ENCODE data around the gene VPS26B. TPM values are rescaled to one million over a fixed set of nuclear protein-coding genes. Genes with fewer than 3 reads are reported as not detected.

The VPS26B gene
- total RNA-seq, 1 donor from 2014 or later: 46.6 TPM

- Mint-ChIP-seq H3K27me3 (ENCODE audit: low read depth, unreplicated experiment) (peaks cover 19% of the 10 kb centered on the region), H3K4me1 (ENCODE audit: low read depth, unreplicated experiment) (no peaks in the 10 kb centered on the region), H3K27ac (ENCODE audit: unreplicated experiment) (no peak overlapping the region), H3K4me3 (ENCODE audit: unreplicated experiment) (no peak overlapping the region), H3K36me3 (ENCODE audit: low read depth, unreplicated experiment) (no peaks in the 10 kb centered on the region), H3K9me3 (ENCODE audit: unreplicated experiment) (peaks cover 2% of the 10 kb centered on the region)
- H3K36me3 ChIP-seq (ENCODE audit: insufficient read depth, low read length): no peaks in the 10 kb centered on the region
- H3K9ac ChIP-seq (ENCODE audit: low read length): no peak overlapping the region
- no peak for TF ChIP-seq CTCF (IDR thresholded peaks at IDR 0.05; ENCODE audit: insufficient read depth, low read depth, low read length)
- no peak for TF ChIP-seq EZH2 (IDR thresholded peaks at IDR 0.05; ENCODE audit: insufficient read depth, low read length)
- no peak overlapping the region for H3K27ac ChIP-seq (ENCODE audit: low read depth, low read length)
- peaks cover 2% of the 10 kb centered on the region for H3K27me3 ChIP-seq (ENCODE audit: insufficient read depth, low read length)
- no peaks in the 10 kb centered on the region for H3K4me1 ChIP-seq (ENCODE audit: insufficient read depth, low read length)
- H2AFZ ChIP-seq (ENCODE audit: low read depth, low read length): no peak overlapping the region
- FAIRE-seq (no peak), DNase-seq (ENCODE audit: low read depth) (no peak)
- H4K20me1 ChIP-seq (ENCODE audit: insufficient read depth, low read length): no peaks in the 10 kb centered on the region
- no peaks in the 10 kb centered on the region for H3K9me3 ChIP-seq (ENCODE audit: insufficient read depth, low read depth, low read length)
- no peak overlapping the region for H3K4me2 ChIP-seq (ENCODE audit: low read length)
- H3K4me3 ChIP-seq (ENCODE audit: insufficient read depth, low read depth, low read length): no peak overlapping the region
- no peaks in the 10 kb centered on the region for H3K79me2 ChIP-seq (ENCODE audit: insufficient read depth, low read length)
Observed at GRCh38 chr11:134290646-134291045, 66.2 kb downstream of the VPS26B start.

DNA sequence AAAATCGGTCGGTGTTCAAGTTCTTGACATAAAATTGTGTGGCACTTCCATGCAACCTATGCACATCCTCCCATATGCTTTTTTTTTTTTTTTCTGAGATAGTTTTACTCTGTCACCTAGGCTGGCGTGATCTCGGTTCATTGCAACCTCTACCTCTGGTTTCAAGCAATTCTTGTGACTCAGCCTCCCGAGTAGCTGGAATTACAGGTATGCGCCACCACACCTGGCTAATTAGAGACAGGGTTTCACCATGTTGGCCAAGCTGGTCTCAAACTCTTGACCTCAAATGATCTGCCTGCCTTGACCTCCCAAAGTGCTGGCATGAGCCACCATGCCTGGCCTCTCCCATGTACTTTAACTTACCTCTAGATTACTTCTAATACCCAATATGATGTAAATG, 66.7 kb downstream of the VPS26B start:
- Histone ChIP-seq H3K9ac (ENCODE audit: low read length) (no peak overlapping the region), H3K79me2 (ENCODE audit: insufficient read depth, low read length) (no peaks in the 10 kb centered on the region), H3K9me3 (ENCODE audit: insufficient read depth, low read depth, low read length) (no peaks in the 10 kb centered on the region), H3K4me1 (ENCODE audit: insufficient read depth, low read length) (no peaks in the 10 kb centered on the region), H3K4me3 (ENCODE audit: insufficient read depth, low read depth, low read length) (no peak overlapping the region), H4K20me1 (ENCODE audit: insufficient read depth, low read length) (no peaks in the 10 kb centered on the region), H3K36me3 (ENCODE audit: insufficient read depth, low read length) (no peaks in the 10 kb centered on the region), H3K27ac (ENCODE audit: low read depth, low read length) (no peak overlapping the region), H2AFZ (ENCODE audit: low read depth, low read length) (no peak overlapping the region), H3K4me2 (ENCODE audit: low read length) (no peak overlapping the region), H3K27me3 (ENCODE audit: insufficient read depth, low read length) (peaks cover 2% of the 10 kb centered on the region)
- no peak overlapping the region for H3K27ac Mint-ChIP-seq (ENCODE audit: unreplicated experiment)
- no peaks in the 10 kb centered on the region for H3K4me1 Mint-ChIP-seq (ENCODE audit: low read depth, unreplicated experiment)
- peaks cover 19% of the 10 kb centered on the region for H3K27me3 Mint-ChIP-seq (ENCODE audit: low read depth, unreplicated experiment)
- no peak for FAIRE-seq
- H3K9me3 Mint-ChIP-seq (ENCODE audit: unreplicated experiment): peaks cover 2% of the 10 kb centered on the region
- H3K36me3 Mint-ChIP-seq (ENCODE audit: low read depth, unreplicated experiment): no peaks in the 10 kb centered on the region
- no peak for TF ChIP-seq EZH2 (IDR thresholded peaks at IDR 0.05; ENCODE audit: insufficient read depth, low read length)
- TF ChIP-seq CTCF (IDR thresholded peaks at IDR 0.05; ENCODE audit: insufficient read depth, low read depth, low read length): no peak
- no peak overlapping the region for H3K4me3 Mint-ChIP-seq (ENCODE audit: unreplicated experiment)
- no peak for DNase-seq (ENCODE audit: low read depth)

DNA sequence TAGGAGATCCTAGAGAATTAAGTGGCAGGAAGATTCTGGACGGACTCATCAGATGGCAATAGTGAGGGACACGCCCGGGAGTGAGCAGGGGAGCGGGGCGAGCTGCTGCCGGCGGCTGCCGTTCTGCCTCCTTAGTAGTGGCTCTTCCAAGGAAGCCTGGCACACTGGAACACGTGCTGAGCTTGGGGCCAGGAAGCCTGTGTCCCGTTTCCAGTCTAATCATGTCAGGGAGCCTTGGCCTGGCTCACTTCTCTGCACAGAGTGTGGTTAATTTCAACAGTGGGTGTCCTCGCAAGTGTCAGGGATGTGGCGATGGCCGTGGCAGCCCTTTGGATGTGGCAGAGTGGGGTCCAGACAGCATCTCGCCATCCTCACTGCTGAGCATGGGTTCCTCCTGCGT, 68.2 kb downstream of the VPS26B start:
- no peak overlapping the region for H3K4me3 Mint-ChIP-seq (ENCODE audit: unreplicated experiment)
- peaks cover 19% of the 10 kb centered on the region for H3K27me3 Mint-ChIP-seq (ENCODE audit: low read depth, unreplicated experiment)
- no peak overlapping the region for H3K27ac ChIP-seq (ENCODE audit: low read depth, low read length)
- no peak overlapping the region for H3K4me3 ChIP-seq (ENCODE audit: insufficient read depth, low read depth, low read length)
- peaks cover 2% of the 10 kb centered on the region for H3K27me3 ChIP-seq (ENCODE audit: insufficient read depth, low read length)
- H3K9me3 Mint-ChIP-seq (ENCODE audit: unreplicated experiment): peaks cover 2% of the 10 kb centered on the region
- no peaks in the 10 kb centered on the region for H3K9me3 ChIP-seq (ENCODE audit: insufficient read depth, low read depth, low read length)
- no peaks in the 10 kb centered on the region for H3K79me2 ChIP-seq (ENCODE audit: insufficient read depth, low read length)
- no peak for DNase-seq (ENCODE audit: low read depth)
- H3K9ac ChIP-seq (ENCODE audit: low read length): no peak overlapping the region
- no peaks in the 10 kb centered on the region for H3K4me1 Mint-ChIP-seq (ENCODE audit: low read depth, unreplicated experiment)
- H3K36me3 Mint-ChIP-seq (ENCODE audit: low read depth, unreplicated experiment): no peaks in the 10 kb centered on the region
- no peaks in the 10 kb centered on the region for H3K4me1 ChIP-seq (ENCODE audit: insufficient read depth, low read length)
- no peaks in the 10 kb centered on the region for H3K36me3 ChIP-seq (ENCODE audit: insufficient read depth, low read length)
- no peak for TF ChIP-seq CTCF (IDR thresholded peaks at IDR 0.05; ENCODE audit: insufficient read depth, low read depth, low read length)
- TF ChIP-seq EZH2 (IDR thresholded peaks at IDR 0.05; ENCODE audit: insufficient read depth, low read length): no peak
- H4K20me1 ChIP-seq (ENCODE audit: insufficient read depth, low read length): no peaks in the 10 kb centered on the region
- no peak overlapping the region for H3K4me2 ChIP-seq (ENCODE audit: low read length)
- no peak for FAIRE-seq
- no peak overlapping the region for H2AFZ ChIP-seq (ENCODE audit: low read depth, low read length)
- no peak overlapping the region for H3K27ac Mint-ChIP-seq (ENCODE audit: unreplicated experiment)
